Breast epithelium (tissue), 3 donors: ENCODE results near the gene CMTM4.

ENCODE experiments used
- POLR2AphosphoS5 ChIP-seq, 3 donors: sonication (generic); formaldehyde crosslinking; IDR thresholded peaks; one replicate each; pipeline ENCODE4 v1.6.1; 2017; ENCODE audit warnings: antibody characterized with exemption in 3 of 3
- TF ChIP-seq, protein P1 (sequence below), 3 donors: fragments of 450-650 bp; IDR thresholded peaks; one replicate each; pipeline ENCODE4 v1.5.1; 2016 to 2017; ENCODE audit warnings: antibody characterized with exemption in 3 of 3, mild to moderate bottlenecking in 3 of 3, moderate library complexity in 3 of 3

DNA sequence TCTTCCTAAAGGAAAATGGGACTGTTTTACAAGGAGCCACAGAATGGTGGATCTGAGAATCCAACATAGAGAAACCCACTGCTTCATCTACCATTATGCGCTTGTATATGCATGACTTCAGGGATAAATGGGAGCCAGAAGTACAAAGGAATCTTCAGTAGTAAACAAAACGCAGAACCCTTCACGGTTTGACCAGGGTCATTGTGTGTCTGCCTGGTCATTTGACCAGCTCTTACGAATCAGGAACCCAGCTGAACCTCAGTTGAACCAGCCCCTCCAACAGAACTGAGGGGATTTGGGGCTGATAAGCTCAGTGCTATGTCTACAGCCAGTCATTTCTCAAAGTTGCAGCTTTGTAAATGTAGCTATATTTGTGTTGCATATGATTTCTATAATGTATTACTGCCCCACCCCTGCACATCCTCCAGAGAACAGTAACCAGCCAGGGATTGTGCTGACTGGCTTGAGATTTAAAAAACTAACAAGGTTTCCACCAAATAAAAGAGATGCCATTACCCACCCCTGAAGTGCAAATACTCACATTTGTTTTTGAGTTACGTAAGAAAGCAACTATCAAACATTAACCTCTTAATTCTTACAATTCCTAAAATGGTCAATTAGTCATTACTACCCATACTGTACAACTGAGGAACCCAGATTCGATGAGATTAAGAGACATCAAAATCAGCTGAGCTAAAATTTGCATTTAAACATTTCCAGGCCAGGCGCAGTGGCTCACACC, 6.3 kb downstream of the CMTM4 start:
- TF ChIP-seq, protein P1, sequence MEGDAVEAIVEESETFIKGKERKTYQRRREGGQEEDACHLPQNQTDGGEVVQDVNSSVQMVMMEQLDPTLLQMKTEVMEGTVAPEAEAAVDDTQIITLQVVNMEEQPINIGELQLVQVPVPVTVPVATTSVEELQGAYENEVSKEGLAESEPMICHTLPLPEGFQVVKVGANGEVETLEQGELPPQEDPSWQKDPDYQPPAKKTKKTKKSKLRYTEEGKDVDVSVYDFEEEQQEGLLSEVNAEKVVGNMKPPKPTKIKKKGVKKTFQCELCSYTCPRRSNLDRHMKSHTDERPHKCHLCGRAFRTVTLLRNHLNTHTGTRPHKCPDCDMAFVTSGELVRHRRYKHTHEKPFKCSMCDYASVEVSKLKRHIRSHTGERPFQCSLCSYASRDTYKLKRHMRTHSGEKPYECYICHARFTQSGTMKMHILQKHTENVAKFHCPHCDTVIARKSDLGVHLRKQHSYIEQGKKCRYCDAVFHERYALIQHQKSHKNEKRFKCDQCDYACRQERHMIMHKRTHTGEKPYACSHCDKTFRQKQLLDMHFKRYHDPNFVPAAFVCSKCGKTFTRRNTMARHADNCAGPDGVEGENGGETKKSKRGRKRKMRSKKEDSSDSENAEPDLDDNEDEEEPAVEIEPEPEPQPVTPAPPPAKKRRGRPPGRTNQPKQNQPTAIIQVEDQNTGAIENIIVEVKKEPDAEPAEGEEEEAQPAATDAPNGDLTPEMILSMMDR (IDR thresholded peaks at IDR 0.05) = no peak
- no peak for TF ChIP-seq POLR2AphosphoS5 (IDR thresholded peaks at IDR 0.05)
